ENCODE measurements around the gene SPDYE1.

SPDYE1 gene

GRCh38 chr7:44044315-44045225, 46.9 kb downstream of the SPDYE1 start, which contains the start of gene DBNL:
DBNL (plus strand) TSS chr7:44044702; CDS start chr7:44044738, 36 bp downstream.
- peak; percentile 76 for DNase-seq (ENCODE audit: low read depth)

- no peak for DNase-seq (ENCODE audit: low read depth)
These were observed 47.7 kb downstream of the SPDYE1 start for GRCh38 chr7:44045226-44046014.

- no peak for DNase-seq (ENCODE audit: low read depth)
These were observed 48.8 kb downstream of the SPDYE1 start for GRCh38 chr7:44046321-44047061.

GRCh38 chr7:44048031-44048795, 50.5 kb downstream of the SPDYE1 start:
- DNase-seq (ENCODE audit: low read depth) = no peak

- DNase-seq (ENCODE audit: low read depth) = no peak
These were observed 52.6 kb downstream of the SPDYE1 start for GRCh38 chr7:44050121-44050914.

GRCh38 chr7:44050915-44051560, 53.3 kb downstream of the SPDYE1 start:
- no peak for DNase-seq (ENCODE audit: low read depth)

GRCh38 chr7:44051611-44052220, 54.0 kb downstream of the SPDYE1 start:
- no peak for DNase-seq (ENCODE audit: low read depth)

- DNase-seq (ENCODE audit: low read depth) = no peak
These were observed 55.2 kb downstream of the SPDYE1 start for GRCh38 chr7:44052771-44053365.

- no peak for DNase-seq (ENCODE audit: low read depth)
These were observed 59.0 kb downstream of the SPDYE1 start for GRCh38 chr7:44056681-44057080.

- no peak for DNase-seq (ENCODE audit: low read depth)
These were observed 59.6 kb downstream of the SPDYE1 start for GRCh38 chr7:44057181-44057848.

- no peak for DNase-seq (ENCODE audit: low read depth)
These were observed 60.4 kb downstream of the SPDYE1 start for GRCh38 chr7:44057849-44058758.

- no peak for DNase-seq (ENCODE audit: low read depth)
These were observed 61.1 kb downstream of the SPDYE1 start for GRCh38 chr7:44058759-44059218.

GRCh38 chr7:44059219-44060090, 61.8 kb downstream of the SPDYE1 start:
- DNase-seq (ENCODE audit: low read depth) = no peak
